Loucy (cell line): ENCODE results near the gene CASP9.

Experiments
- H2AFZ ChIP-seq: fragments of 200-600 bp; sonication (generic); 2 replicates; pipeline ENCODE4 v1.6.0; 2016; ENCODE audit warnings: antibody characterized with exemption, mild to moderate bottlenecking, low read length, moderate library complexity
- H3F3A ChIP-seq: fragments of 200-600 bp; 2 replicates; pipeline ENCODE4 v1.6.0; 2016; ENCODE audit warnings: antibody characterized with exemption, low read depth, mild to moderate bottlenecking
- H3K27me3 ChIP-seq: fragments of 200-600 bp; sonication (generic); 2 replicates; pipeline ENCODE4 v1.6.1; 2014; ENCODE audit warnings: low read length, mild to moderate bottlenecking; ENCODE audit not compliant: insufficient read depth, poor library complexity, severe bottlenecking
- H3K36me3 ChIP-seq: fragments of 200-600 bp; sonication (generic); 2 replicates; pipeline ENCODE4 v1.6.1; 2016; ENCODE audit warnings: low read length; ENCODE audit not compliant: insufficient read depth
- H3K4me1 ChIP-seq: fragments of 200-600 bp; sonication (generic); 2 replicates; pipeline ENCODE4 v1.5.1; 2014; ENCODE audit warnings: low read length, mild to moderate bottlenecking; ENCODE audit not compliant: insufficient read depth, poor library complexity, severe bottlenecking
- H3K4me2 ChIP-seq: fragments of 200-600 bp; sonication (generic); 2 replicates; pipeline ENCODE4 v1.6.0; 2014; ENCODE audit warnings: antibody characterized with exemption, low read length, low read depth, mild to moderate bottlenecking; ENCODE audit not compliant: poor library complexity, severe bottlenecking
- H3K4me3 ChIP-seq: fragments of 200-600 bp; sonication (generic); 2 replicates; pipeline ENCODE4 v1.5.1; 2014; ENCODE audit warnings: low read length, mild to moderate bottlenecking, mixed read lengths; ENCODE audit not compliant: poor library complexity, severe bottlenecking
- H3K79me2 ChIP-seq: fragments of 200-600 bp; sonication (generic); 2 replicates; pipeline ENCODE4 v1.6.1; 2014; ENCODE audit warnings: low read length; ENCODE audit not compliant: insufficient read depth
- H3K9ac ChIP-seq: fragments of 200-600 bp; sonication (generic); 2 replicates; pipeline ENCODE4 v1.6.0; 2014; ENCODE audit warnings: mild to moderate bottlenecking, low read depth, low read length, moderate library complexity; ENCODE audit not compliant: poor library complexity, severe bottlenecking
- H3K9me2 ChIP-seq: fragments of 200-600 bp; sonication (generic); replicated peaks from 2 replicates; pipeline ENCODE4 v1.6.1; 2016; ENCODE audit warnings: low read depth, low read length, mixed read lengths
- H3K9me3 ChIP-seq: fragments of 200-600 bp; sonication (generic); 2 replicates; pipeline ENCODE4 v1.6.1; 2014; ENCODE audit warnings: mild to moderate bottlenecking, antibody characterized with exemption, low read length, low read depth; ENCODE audit not compliant: insufficient read depth
- H4K20me1 ChIP-seq: fragments of 200-600 bp; sonication (generic); 2 replicates; pipeline ENCODE4 v1.6.0; 2014; ENCODE audit warnings: antibody characterized with exemption, low read length, mild to moderate bottlenecking; ENCODE audit not compliant: insufficient read depth, poor library complexity, severe bottlenecking
- CTCF ChIP-seq: fragments of 200-600 bp; sonication (generic); conservative IDR thresholded peaks from 2 replicates; pipeline ENCODE4 v1.5.1; 2014; ENCODE audit warnings: mild to moderate bottlenecking, antibody characterized with exemption, low read length
- EZH2phosphoT487 ChIP-seq: fragments of 200-600 bp; IDR thresholded peaks from 2 replicates; pipeline ENCODE4 v1.6.1; 2018; ENCODE audit warnings: antibody characterized with exemption, mild to moderate bottlenecking, moderate library complexity, borderline replicate concordance

Gene CASP9

GRCh38 chr1:15442119-15442518 is 81.9 kb downstream of the CASP9 start:
- no peaks in the 10 kb centered on the region for H3K4me1 ChIP-seq

More at GRCh38 chr1:15442119-15442518, 81.9 kb downstream of the CASP9 start:
- Histone ChIP-seq H3F3A (no peaks in the 10 kb centered on the region), H3K79me2 (no peaks in the 10 kb centered on the region), H2AFZ (no peak overlapping the region), H3K9ac (no peak overlapping the region), H4K20me1 (no peaks in the 10 kb centered on the region), H3K9me2 (no peaks in the 10 kb centered on the region), H3K4me3 (no peak overlapping the region), H3K4me2 (no peak overlapping the region), H3K9me3 (no peaks in the 10 kb centered on the region), H3K27me3 (no peaks in the 10 kb centered on the region), H3K36me3 (no peaks in the 10 kb centered on the region)
- TF ChIP-seq CTCF (no peak), EZH2phosphoT487 (no peak)
